Occipital lobe (tissue), 2 donors: ENCODE data around the gene ZBTB16. TPM values are rescaled to one million over a fixed set of nuclear protein-coding genes. Genes with fewer than 3 reads are reported as not detected.

ENCODE experiments used
- DNase-seq: peaks from one replicate; lab custom pipeline; 2025; lab: John Stamatoyannopoulos, UW
- total RNA-seq: library from RNA; depleted of rRNA; stranded (reverse); fragments of >200 nt; gene quantifications from one replicate; pipeline ENCODE4 v1.2.3, GENCODE V29; 2014

Gene ZBTB16
- total RNA-seq, 1 donor from 2014 or later, result 9.7 TPM

GRCh38 chr11:114278342-114279065 lies 219.0 kb downstream of the ZBTB16 start:
- no peak for DNase-seq

- DNase-seq, result no peak
Measured at GRCh38 chr11:114279792-114280546, 220.5 kb downstream of the ZBTB16 start.

GRCh38 chr11:114280696-114281095 lies 221.2 kb downstream of the ZBTB16 start:
- DNase-seq, result no peak

GRCh38 chr11:114281388-114281956 lies 222.0 kb downstream of the ZBTB16 start:
- DNase-seq, result no peak

GRCh38 chr11:114282488-114282887 lies 223.0 kb downstream of the ZBTB16 start:
- no peak for DNase-seq

GRCh38 chr11:114283422-114283821 lies 223.9 kb downstream of the ZBTB16 start:
- no peak for DNase-seq

GRCh38 chr11:114284021-114284420 lies 224.5 kb downstream of the ZBTB16 start:
- DNase-seq, result no peak

GRCh38 chr11:114284914-114285313 lies 225.4 kb downstream of the ZBTB16 start:
- DNase-seq, result no peak

- no peak for DNase-seq
Measured at GRCh38 chr11:114285599-114285998, 226.1 kb downstream of the ZBTB16 start.

- no peak for DNase-seq
Measured at GRCh38 chr11:114286229-114286628, 226.7 kb downstream of the ZBTB16 start.

GRCh38 chr11:114287154-114287553 lies 227.6 kb downstream of the ZBTB16 start:
- DNase-seq, result no peak

- no peak for DNase-seq
Measured at GRCh38 chr11:114288136-114288535, 228.6 kb downstream of the ZBTB16 start.

- DNase-seq, result no peak
Measured at GRCh38 chr11:114289779-114290178, 230.3 kb downstream of the ZBTB16 start.

GRCh38 chr11:114290503-114291235 lies 231.2 kb downstream of the ZBTB16 start:
- DNase-seq, result no peak

- no peak for DNase-seq
Measured at GRCh38 chr11:114291381-114291780, 231.9 kb downstream of the ZBTB16 start.

GRCh38 chr11:114291842-114292680 lies 232.6 kb downstream of the ZBTB16 start:
- no peak for DNase-seq

- no peak for DNase-seq
Measured at GRCh38 chr11:114293201-114293711, 233.7 kb downstream of the ZBTB16 start.

- DNase-seq, result peak; percentile 6
Measured at GRCh38 chr11:114295676-114296604, 236.4 kb downstream of the ZBTB16 start, which contains the start of gene NNMT. TSS of gene NNMT (plus strand) at chr11:114296399. CDS start at chr11:114296557, 158 bp downstream.

- no peak for DNase-seq
Measured at GRCh38 chr11:114296605-114297372, 237.3 kb downstream of the ZBTB16 start.
